ENCODE measurements around the gene OR4K17. TPM values are rescaled to one million over a fixed set of nuclear protein-coding genes. Genes with fewer than 3 reads are reported as not detected.

OR4K17 gene, protein sequence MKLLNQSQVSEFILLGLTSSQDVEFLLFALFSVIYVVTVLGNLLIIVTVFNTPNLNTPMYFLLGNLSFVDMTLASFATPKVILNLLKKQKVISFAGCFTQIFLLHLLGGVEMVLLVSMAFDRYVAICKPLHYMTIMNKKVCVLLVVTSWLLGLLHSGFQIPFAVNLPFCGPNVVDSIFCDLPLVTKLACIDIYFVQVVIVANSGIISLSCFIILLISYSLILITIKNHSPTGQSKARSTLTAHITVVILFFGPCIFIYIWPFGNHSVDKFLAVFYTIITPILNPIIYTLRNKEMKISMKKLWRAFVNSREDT
- not detected for total RNA-seq

DNA sequence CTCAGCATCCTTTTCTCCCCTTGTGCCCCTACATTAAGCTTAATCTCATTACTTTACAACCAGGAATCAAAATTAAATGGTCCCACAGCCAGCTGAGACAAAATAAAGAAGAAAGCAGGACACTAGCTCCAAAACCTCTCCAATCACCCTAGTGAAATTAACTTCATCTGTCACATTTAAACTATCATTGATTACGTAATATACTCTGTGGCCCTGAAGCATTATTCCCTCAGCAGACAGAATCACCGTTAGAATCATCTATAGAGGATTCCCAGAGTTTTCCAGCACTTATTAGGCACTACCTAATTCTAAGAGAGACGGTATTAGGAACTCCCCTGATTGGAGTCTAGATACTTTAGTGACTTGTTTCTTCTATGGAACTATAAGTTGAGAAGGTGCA lies at the start of gene OR4K17:
TSS of gene OR4K17 (plus strand) at position 302 of the 400 bp plus-strand sequence. CDS start 6,761 bp downstream, outside the sequence.
- TF ChIP-seq, protein P1, sequence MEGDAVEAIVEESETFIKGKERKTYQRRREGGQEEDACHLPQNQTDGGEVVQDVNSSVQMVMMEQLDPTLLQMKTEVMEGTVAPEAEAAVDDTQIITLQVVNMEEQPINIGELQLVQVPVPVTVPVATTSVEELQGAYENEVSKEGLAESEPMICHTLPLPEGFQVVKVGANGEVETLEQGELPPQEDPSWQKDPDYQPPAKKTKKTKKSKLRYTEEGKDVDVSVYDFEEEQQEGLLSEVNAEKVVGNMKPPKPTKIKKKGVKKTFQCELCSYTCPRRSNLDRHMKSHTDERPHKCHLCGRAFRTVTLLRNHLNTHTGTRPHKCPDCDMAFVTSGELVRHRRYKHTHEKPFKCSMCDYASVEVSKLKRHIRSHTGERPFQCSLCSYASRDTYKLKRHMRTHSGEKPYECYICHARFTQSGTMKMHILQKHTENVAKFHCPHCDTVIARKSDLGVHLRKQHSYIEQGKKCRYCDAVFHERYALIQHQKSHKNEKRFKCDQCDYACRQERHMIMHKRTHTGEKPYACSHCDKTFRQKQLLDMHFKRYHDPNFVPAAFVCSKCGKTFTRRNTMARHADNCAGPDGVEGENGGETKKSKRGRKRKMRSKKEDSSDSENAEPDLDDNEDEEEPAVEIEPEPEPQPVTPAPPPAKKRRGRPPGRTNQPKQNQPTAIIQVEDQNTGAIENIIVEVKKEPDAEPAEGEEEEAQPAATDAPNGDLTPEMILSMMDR (IDR thresholded peaks at IDR 0.05; ENCODE audit: low read depth) = no peak

DNA sequence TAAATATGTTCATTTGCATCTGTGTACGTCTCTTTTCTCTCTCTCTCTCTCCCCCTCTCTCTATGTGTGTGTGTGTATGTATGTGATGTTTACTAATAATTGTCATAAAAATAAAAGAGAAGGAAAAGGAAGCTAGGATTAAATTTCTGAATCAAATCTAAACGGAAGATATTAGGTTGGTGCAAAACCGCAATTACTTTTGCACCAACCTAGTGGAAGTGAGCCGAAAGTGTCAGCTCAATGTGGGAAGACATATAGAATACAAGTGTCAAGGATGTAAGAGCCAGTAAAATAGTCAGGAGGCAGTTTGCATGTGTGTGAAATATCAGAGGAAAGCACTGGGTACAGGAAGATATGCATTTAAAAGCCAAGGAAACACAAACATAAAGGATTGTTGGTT lies 18.5 kb upstream of the OR4K17 start:
- TF ChIP-seq, protein P1 (IDR thresholded peaks at IDR 0.05; ENCODE audit: low read depth) = no peak

DNA sequence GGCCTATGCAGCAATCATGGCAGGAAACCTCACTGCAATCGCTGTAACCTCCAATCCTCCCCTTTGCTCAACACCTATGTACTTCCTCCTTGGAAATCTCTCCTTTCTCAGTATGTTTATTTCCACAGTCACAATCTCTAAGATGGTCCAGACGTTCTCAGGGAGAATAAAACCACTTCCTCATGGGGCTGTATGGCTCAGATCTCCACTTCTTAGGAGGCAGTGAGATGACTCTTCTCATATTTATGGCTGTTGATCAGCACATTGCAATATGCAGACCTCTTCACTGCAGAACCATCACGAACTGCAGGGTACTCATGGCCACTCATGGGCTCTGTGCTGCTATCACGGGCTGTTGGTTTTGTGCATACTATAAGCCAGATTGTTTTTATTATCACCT lies 17.1 kb upstream of the OR4K17 start:
- TF ChIP-seq, protein P1 (IDR thresholded peaks at IDR 0.05; ENCODE audit: low read depth) = no peak

DNA sequence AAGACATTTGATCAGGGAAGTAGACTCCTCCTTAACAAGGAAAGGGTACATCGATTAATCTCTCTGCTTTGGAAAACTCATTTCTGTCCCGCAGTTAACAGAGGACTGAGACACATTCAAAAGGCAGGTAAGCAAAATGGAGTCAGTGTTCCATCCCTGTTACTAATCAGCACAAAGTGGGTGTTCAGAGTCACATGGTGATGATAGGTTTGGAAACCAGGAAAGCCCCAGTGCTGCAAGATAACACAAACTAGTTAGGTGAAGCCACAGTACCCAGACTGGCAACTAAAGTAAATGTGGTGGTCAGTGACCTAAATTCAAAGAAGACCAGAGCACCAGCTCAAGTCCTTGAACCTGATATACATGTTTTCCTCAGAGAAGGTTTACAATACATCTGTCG lies 1.8 kb downstream of the OR4K17 start:
- TF ChIP-seq, protein P1 (IDR thresholded peaks at IDR 0.05; ENCODE audit: low read depth) = no peak

DNA sequence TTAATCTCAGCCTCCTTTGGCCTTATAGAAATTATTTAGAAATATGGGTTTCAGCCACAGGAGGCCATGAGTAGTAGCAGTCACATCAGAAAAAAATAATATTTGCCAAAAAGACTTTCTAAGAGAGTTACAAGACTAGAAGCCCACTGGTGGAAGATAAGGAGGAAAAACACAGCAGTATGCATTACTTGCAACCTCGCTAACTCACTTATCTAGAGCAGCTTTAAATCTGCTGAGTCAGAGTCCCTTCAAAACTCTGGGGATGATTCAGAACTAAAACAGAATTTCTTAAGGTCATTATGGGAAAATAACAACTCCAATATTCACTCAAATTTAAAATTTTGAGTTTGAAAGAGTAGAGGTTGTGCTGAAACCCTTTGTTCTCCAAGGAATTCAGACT lies 6.2 kb downstream of the OR4K17 start:
- TF ChIP-seq, protein P1 (IDR thresholded peaks at IDR 0.05; ENCODE audit: low read depth) = no peak

DNA sequence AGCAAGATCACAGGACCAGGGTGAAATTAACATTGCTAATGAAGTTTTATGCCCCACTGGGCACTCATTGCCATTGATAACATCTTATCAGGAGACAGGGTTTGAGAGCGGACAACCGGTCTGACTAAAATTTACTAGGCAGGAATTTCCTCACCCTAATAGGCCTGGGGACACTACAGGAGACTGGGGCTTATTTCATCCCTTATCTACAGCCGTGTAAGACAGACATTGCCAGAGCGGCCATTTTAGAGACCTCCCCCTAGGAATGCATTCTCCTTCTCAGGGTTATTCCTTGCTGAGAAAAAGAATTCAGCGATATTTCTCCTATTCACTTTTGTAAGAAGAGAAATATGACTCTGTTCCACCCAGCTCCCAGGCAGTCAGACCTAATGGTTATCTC lies 8.3 kb downstream of the OR4K17 start:
- TF ChIP-seq, protein P1 (IDR thresholded peaks at IDR 0.05; ENCODE audit: low read depth) = no peak

DNA sequence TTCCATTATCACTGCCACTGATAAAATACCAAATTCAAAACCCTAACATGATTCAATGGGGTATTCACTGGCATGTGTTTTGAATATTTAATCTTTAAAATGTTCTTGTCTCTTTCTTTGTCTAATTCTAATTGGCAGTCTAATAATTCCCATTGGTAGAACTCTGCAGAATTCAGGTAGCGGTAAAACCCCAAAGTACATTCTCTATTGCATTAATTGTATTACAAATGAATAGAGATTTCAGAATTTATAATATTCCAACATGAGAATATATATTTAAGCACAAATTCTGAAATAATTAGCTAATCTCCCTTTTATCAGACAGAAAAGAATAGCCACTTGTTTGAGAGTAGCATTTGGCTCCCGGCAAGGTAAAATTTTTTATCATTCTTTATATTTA lies 28.0 kb downstream of the OR4K17 start, which contains the start of gene OR4N5:
TSS of gene OR4N5 (plus strand) at position 301 of the 400 bp plus-strand sequence. CDS start 4,916 bp downstream, outside the sequence.
- TF ChIP-seq, protein P1 (IDR thresholded peaks at IDR 0.05; ENCODE audit: low read depth) = no peak
